Measurements from ENCODE around the gene TTYH3. TPM values are rescaled to one million over a fixed set of nuclear protein-coding genes. Genes with fewer than 3 reads are reported as not detected.

The TTYH3 gene
- polyA plus RNA-seq, 1 donor (not counting 4 experiments of a cell fraction or from before 2014, with no cell fraction given): 8.5 TPM

DNA sequence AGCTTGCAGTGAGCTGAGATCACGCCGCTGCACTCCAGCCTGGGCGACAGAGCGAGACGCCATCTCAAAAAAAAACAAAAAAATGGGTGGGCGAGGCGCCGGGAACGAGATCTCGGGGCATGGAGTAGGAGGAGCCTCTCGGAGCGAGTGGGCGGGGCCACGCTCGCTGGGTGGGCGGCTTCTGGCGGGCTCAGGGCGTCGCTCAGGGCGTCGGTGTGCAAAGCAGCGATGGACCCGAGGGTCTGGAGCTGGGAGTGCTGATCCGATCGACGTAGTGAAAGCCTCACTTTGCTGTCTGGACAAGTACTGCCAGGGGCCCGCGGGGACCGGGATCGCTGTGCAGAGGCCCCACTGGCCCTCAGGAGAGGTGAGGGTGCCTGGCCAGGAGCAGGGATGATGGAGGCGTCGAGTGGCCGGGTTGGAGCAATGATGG is 33.6 kb downstream of the TTYH3 start:
- Histone ChIP-seq H3K4me1 (ENCODE audit: control insufficient read depth, extremely low read depth, insufficient read depth, low read length) (peaks cover 3% of the 10 kb centered on the region), H3K27ac (ENCODE audit: control insufficient read depth, insufficient read depth, low read length) (no peak overlapping the region), H3K9me1 (ENCODE audit: control insufficient read depth, extremely low read depth, insufficient read depth, low read length) (no peaks in the 10 kb centered on the region), H2AFZ (ENCODE audit: control insufficient read depth, low read length) (no peak overlapping the region), H3K4me2 (ENCODE audit: control insufficient read depth, extremely low read depth, insufficient read depth, low read depth, low read length) (no peak overlapping the region), H3K9me3 (ENCODE audit: control insufficient read depth, low read depth, low read length) (no peaks in the 10 kb centered on the region), H3K79me2 (ENCODE audit: control insufficient read depth, insufficient read depth, low read length) (no peaks in the 10 kb centered on the region), H3K4me3 (ENCODE audit: control insufficient read depth in 2 of 3, extremely low read depth in 1 of 3, insufficient read depth in 2 of 3, low read depth in 1 of 3, low read length in 3 of 3) (no peak overlapping the region), H3K36me3 (ENCODE audit: control insufficient read depth in 2 of 2, extremely low read depth in 1 of 2, insufficient read depth in 2 of 2, low read length in 2 of 2) (peaks cover 0 to 4% of the 10 kb centered on the region in 2 experiments), H4K20me1 (ENCODE audit: control insufficient read depth, extremely low read depth, insufficient read depth, low read length) (no peaks in the 10 kb centered on the region), H3K9ac (ENCODE audit: control insufficient read depth, extremely low read depth, insufficient read depth, low read length) (no peak overlapping the region), H3K27me3 (ENCODE audit: control insufficient read depth, extremely low read depth, insufficient read depth, low read length) (peaks cover 18% of the 10 kb centered on the region)
- FAIRE-seq: no peak
- dilution Hi-C loops (cut with MboI; ENCODE audit: extremely low pct_ligation_motif_present, low sequenced_read_pairs): no loop called here
- no peak for DNase-seq (ENCODE audit: low read depth, low spot score)
- no peak for TF ChIP-seq EZH2 (IDR thresholded peaks at IDR 0.05; ENCODE audit: low read length)
- no peak for TF ChIP-seq CTCF (optimal IDR thresholded peaks at IDR 0.05 in 1 of 3, IDR thresholded peaks at IDR 0.05 in 1 of 3, conservative IDR thresholded peaks at IDR 0.05 in 1 of 3; ENCODE audit: extremely low read depth in 1 of 3, insufficient read depth in 2 of 3, low read length in 3 of 3)

- Histone ChIP-seq H3K4me1 (ENCODE audit: control insufficient read depth, extremely low read depth, insufficient read depth, low read length) (no peaks in the 10 kb centered on the region), H3K27me3 (ENCODE audit: control insufficient read depth, extremely low read depth, insufficient read depth, low read length) (peaks cover 18% of the 10 kb centered on the region), H4K20me1 (ENCODE audit: control insufficient read depth, extremely low read depth, insufficient read depth, low read length) (no peaks in the 10 kb centered on the region), H3K36me3 (ENCODE audit: control insufficient read depth in 2 of 2, extremely low read depth in 1 of 2, insufficient read depth in 2 of 2, low read length in 2 of 2) (peaks cover 0 to 2% of the 10 kb centered on the region in 2 experiments), H3K9me3 (ENCODE audit: control insufficient read depth, low read depth, low read length) (no peaks in the 10 kb centered on the region), H3K4me2 (ENCODE audit: control insufficient read depth, extremely low read depth, insufficient read depth, low read depth, low read length) (no peak overlapping the region), H3K4me3 (ENCODE audit: control insufficient read depth in 2 of 3, extremely low read depth in 1 of 3, insufficient read depth in 2 of 3, low read depth in 1 of 3, low read length in 3 of 3) (no peak overlapping the region), H3K9ac (ENCODE audit: control insufficient read depth, extremely low read depth, insufficient read depth, low read length) (no peak overlapping the region), H2AFZ (ENCODE audit: control insufficient read depth, low read length) (no peak overlapping the region), H3K79me2 (ENCODE audit: control insufficient read depth, insufficient read depth, low read length) (no peaks in the 10 kb centered on the region), H3K9me1 (ENCODE audit: control insufficient read depth, extremely low read depth, insufficient read depth, low read length) (no peaks in the 10 kb centered on the region), H3K27ac (ENCODE audit: control insufficient read depth, insufficient read depth, low read length) (no peak overlapping the region)
- dilution Hi-C loops (cut with MboI; ENCODE audit: extremely low pct_ligation_motif_present, low sequenced_read_pairs): no loop called here
- DNase-seq (ENCODE audit: low read depth, low spot score) (no peak), FAIRE-seq (no peak)
- TF ChIP-seq CTCF (optimal IDR thresholded peaks at IDR 0.05 in 1 of 3, IDR thresholded peaks at IDR 0.05 in 1 of 3, conservative IDR thresholded peaks at IDR 0.05 in 1 of 3; ENCODE audit: extremely low read depth in 1 of 3, insufficient read depth in 2 of 3, low read length in 3 of 3) (no peak), EZH2 (IDR thresholded peaks at IDR 0.05; ENCODE audit: low read length) (no peak)
Observed at GRCh38 chr7:2666155-2666554, 34.4 kb downstream of the TTYH3 start.
